HUES6 (cell line): ENCODE data around the gene CFAP20DC.
"Not testable (repeated sequence)": the region's sequence is repeated elsewhere in the genome, so short reads cannot be mapped to it uniquely, and the experiment has no call there.

Experiments
- H3K27ac ChIP-seq: 2 replicates; pipeline ENCODE4 v1.7.0; 2013; ENCODE audit warnings: low read depth, mild to moderate bottlenecking, low read length, inconsistent platforms
- H3K27me3 ChIP-seq: 2 replicates; pipeline ENCODE4 v1.6.1; 2013; ENCODE audit warnings: low read length; ENCODE audit not compliant: control insufficient read depth, insufficient read depth
- H3K36me3 ChIP-seq: 2 replicates; pipeline ENCODE4 v1.6.1; 2013; ENCODE audit warnings: low read length; ENCODE audit not compliant: control insufficient read depth, insufficient read depth
- H3K4me1 ChIP-seq: 2 replicates; pipeline ENCODE4 v1.6.1; 2013; ENCODE audit warnings: low read length; ENCODE audit not compliant: control insufficient read depth, insufficient read depth
- H3K4me3 ChIP-seq: 2 replicates; pipeline ENCODE4 v1.5.1; 2013; ENCODE audit warnings: low read depth, low read length
- H3K9ac ChIP-seq: one replicate; pipeline ENCODE4 v1.6.1; 2013; ENCODE audit warnings: mild to moderate bottlenecking, low read length
- H3K9me3 ChIP-seq: 2 replicates; pipeline ENCODE4 v1.6.1; 2013; ENCODE audit warnings: low read depth, low read length; ENCODE audit not compliant: control insufficient read depth, insufficient read depth

Gene CFAP20DC

GRCh38 chr3:58806551-58807244, 243.1 kb downstream of the CFAP20DC start:
- not testable (repeated sequence) for H3K27me3 ChIP-seq, H3K36me3 ChIP-seq, H3K4me3 ChIP-seq, H3K9ac ChIP-seq, H3K4me1 ChIP-seq, H3K27ac ChIP-seq
- peaks cover 11% of the 10 kb centered on the region for H3K9me3 ChIP-seq

GRCh38 chr3:58804914-58805313, 244.9 kb downstream of the CFAP20DC start:
- no peak overlapping the region for H3K4me3 ChIP-seq
- no peaks in the 10 kb centered on the region; the same call in 1 of the 2 replicates for H3K36me3 ChIP-seq
- peaks cover 11% of the 10 kb centered on the region for H3K9me3 ChIP-seq
- H3K27ac ChIP-seq, result no peak overlapping the region
- no peaks in the 10 kb centered on the region for H3K4me1 ChIP-seq
- no peak overlapping the region for H3K9ac ChIP-seq
- H3K27me3 ChIP-seq, result no peaks in the 10 kb centered on the region

- Histone ChIP-seq H3K27me3 (no peaks in the 10 kb centered on the region), H3K4me3 (no peak overlapping the region), H3K9ac (no peak overlapping the region), H3K27ac (no peak overlapping the region), H3K4me1 (0 out of 2 replicates have a peak, but pooled peaks cover 4% of the 10 kb centered on the region), H3K9me3 (peaks cover 7% of the 10 kb centered on the region), H3K36me3 (no peaks in the 10 kb centered on the region; the same call in 1 of the 2 replicates)
These were observed 248.3 kb downstream of the CFAP20DC start for GRCh38 chr3:58801541-58801940.

DNA sequence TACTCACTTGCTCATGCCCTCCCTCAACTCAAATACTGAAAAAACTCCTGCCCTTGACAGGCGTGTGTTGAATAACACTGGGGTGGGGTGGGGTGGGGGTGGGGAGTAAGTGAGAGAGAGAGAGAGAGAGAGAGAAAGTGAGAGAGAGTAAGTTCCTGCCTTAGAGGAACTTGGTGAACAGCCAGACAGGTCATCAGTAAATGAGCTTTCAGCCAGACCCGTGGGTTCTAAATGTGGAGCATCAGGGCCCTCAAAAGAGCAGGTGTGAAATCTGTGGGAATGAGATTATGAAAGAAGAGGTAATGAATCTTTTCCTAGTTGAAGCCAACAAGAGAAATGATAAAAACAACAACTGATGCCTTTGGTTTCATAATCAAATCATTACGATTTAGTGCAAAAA, 248.9 kb downstream of the CFAP20DC start:
- Histone ChIP-seq H3K4me3 (no peak overlapping the region), H3K9me3 (peaks cover 1% of the 10 kb centered on the region), H3K4me1 (0 out of 2 replicates have a peak, but pooled peaks cover 6% of the 10 kb centered on the region), H3K9ac (no peak overlapping the region), H3K27me3 (no peaks in the 10 kb centered on the region), H3K27ac (no peak overlapping the region), H3K36me3 (no peaks in the 10 kb centered on the region; the same call in 1 of the 2 replicates)

- Histone ChIP-seq H3K27ac (no peak overlapping the region), H3K27me3 (no peaks in the 10 kb centered on the region), H3K9me3 (no peaks in the 10 kb centered on the region), H3K9ac (no peak overlapping the region), H3K4me1 (0 out of 2 replicates have a peak, but pooled peaks cover 6% of the 10 kb centered on the region), H3K36me3 (no peaks in the 10 kb centered on the region; the same call in 1 of the 2 replicates), H3K4me3 (no peak overlapping the region)
These were observed 249.8 kb downstream of the CFAP20DC start for GRCh38 chr3:58800032-58800431.

DNA sequence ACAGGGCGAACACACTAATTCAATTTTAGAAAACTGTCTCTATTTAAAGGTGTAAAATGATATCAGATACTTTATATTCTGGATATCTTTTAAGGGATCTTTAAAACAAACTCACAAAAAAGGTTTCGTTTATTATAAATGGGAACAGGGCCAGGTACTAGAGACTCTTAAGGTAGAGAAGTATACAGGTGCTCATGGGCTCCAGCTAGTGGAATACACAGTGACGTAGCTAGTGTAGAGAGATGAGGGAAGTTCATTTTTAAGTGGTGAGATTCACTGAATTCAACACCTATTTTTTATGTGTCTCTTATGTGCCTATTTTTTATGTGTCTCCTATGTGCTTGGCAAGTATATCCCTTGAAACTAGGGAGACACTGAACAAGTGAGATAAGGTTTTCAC, 250.6 kb downstream of the CFAP20DC start:
- no peak overlapping the region for H3K27ac ChIP-seq

GRCh38 chr3:58798312-58798711, 251.5 kb downstream of the CFAP20DC start:
- H3K27me3 ChIP-seq, result no peaks in the 10 kb centered on the region
- 0 out of 2 replicates have a peak, but pooled peaks cover 6% of the 10 kb centered on the region for H3K4me1 ChIP-seq
- no peaks in the 10 kb centered on the region for H3K36me3 ChIP-seq
- H3K4me3 ChIP-seq, result no peak overlapping the region
- H3K9me3 ChIP-seq, result no peaks in the 10 kb centered on the region
- H3K9ac ChIP-seq, result no peak overlapping the region
- H3K27ac ChIP-seq, result no peak overlapping the region

More for the DNA sequence above, 250.6 kb downstream of the CFAP20DC start:
- no peaks in the 10 kb centered on the region for H3K9me3 ChIP-seq
- H3K27me3 ChIP-seq, result no peaks in the 10 kb centered on the region
- H3K36me3 ChIP-seq, result no peaks in the 10 kb centered on the region
- no peak overlapping the region for H3K4me3 ChIP-seq
- 0 out of 2 replicates have a peak, but pooled peaks cover 6% of the 10 kb centered on the region for H3K4me1 ChIP-seq
- no peak overlapping the region for H3K9ac ChIP-seq

- Histone ChIP-seq H3K4me3 (no peak overlapping the region), H3K9ac (no peak overlapping the region), H3K4me1 (peaks cover 11% of the 10 kb centered on the region; the same call in 1 of the 2 replicates), H3K9me3 (no peaks in the 10 kb centered on the region), H3K27me3 (no peaks in the 10 kb centered on the region), H3K27ac (no peak overlapping the region), H3K36me3 (no peaks in the 10 kb centered on the region)
These were observed 255.1 kb downstream of the CFAP20DC start for GRCh38 chr3:58794750-58795149.

DNA sequence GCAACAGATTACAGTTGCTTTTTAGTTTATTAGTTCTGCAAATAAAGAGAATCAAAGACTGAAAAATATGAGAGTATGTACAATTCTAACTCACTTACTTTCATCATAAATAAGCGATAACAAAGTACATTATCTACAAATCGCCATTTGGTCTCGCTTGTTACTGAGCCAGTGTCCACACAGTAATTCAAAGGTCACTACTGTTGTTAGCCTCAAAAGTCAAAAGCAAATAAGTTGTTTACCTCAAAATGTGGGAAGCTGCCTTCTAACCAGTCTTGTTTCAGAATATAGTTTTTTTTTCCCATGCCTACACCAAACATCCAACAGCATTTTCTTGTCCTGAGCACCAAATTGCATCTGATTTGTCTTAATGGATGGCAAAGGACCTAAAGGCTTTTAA, 255.9 kb downstream of the CFAP20DC start:
- no peaks in the 10 kb centered on the region for H3K36me3 ChIP-seq
- no peaks in the 10 kb centered on the region for H3K9me3 ChIP-seq
- no peak overlapping the region for H3K9ac ChIP-seq
- peaks cover 18% of the 10 kb centered on the region; the same call in 1 of the 2 replicates for H3K4me1 ChIP-seq
- no peak overlapping the region for H3K27ac ChIP-seq
- no peak overlapping the region for H3K4me3 ChIP-seq
- H3K27me3 ChIP-seq, result no peaks in the 10 kb centered on the region

GRCh38 chr3:58792921-58793451, 256.8 kb downstream of the CFAP20DC start:
- Histone ChIP-seq H3K4me1 (peaks cover 20% of the 10 kb centered on the region; the same call in 1 of the 2 replicates), H3K27me3 (no peaks in the 10 kb centered on the region), H3K9me3 (no peaks in the 10 kb centered on the region), H3K4me3 (no peak overlapping the region), H3K9ac (no peak overlapping the region), H3K27ac (no peak overlapping the region), H3K36me3 (no peaks in the 10 kb centered on the region)

DNA sequence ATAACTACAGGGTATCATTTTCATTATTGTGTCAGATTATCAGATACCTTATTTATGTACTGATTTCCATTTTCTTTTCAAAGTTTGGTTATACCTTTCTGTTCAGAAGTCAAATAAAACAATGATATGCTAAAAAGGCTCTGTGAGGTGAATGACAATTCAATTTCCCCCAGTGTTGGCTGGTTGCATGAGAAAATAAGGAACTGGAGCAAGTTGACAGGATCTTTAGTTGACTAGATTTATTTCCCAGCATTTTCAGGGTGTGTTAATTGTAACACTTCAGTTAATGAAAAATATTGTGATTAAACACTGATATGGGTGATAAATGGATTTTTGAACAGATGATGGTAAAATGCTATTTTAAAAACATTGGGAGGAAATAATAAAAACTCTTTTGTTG, 260.4 kb downstream of the CFAP20DC start:
- Histone ChIP-seq H3K4me3 (no peak overlapping the region), H3K36me3 (no peaks in the 10 kb centered on the region), H3K27me3 (no peaks in the 10 kb centered on the region), H3K9me3 (no peaks in the 10 kb centered on the region), H3K27ac (peak overlapping the region; percentile 49; the same call in 1 of the 2 replicates), H3K4me1 (peaks cover 23% of the 10 kb centered on the region; the same call in 1 of the 2 replicates), H3K9ac (no peak overlapping the region)
